Measurements from ENCODE around the gene HAPSTR1. TPM values are rescaled to one million over a fixed set of nuclear protein-coding genes. Genes with fewer than 3 reads are reported as not detected.

Gene HAPSTR1
- polyA plus RNA-seq, 3 donors = 7.2 to 58.9 (median 11.1) TPM

DNA sequence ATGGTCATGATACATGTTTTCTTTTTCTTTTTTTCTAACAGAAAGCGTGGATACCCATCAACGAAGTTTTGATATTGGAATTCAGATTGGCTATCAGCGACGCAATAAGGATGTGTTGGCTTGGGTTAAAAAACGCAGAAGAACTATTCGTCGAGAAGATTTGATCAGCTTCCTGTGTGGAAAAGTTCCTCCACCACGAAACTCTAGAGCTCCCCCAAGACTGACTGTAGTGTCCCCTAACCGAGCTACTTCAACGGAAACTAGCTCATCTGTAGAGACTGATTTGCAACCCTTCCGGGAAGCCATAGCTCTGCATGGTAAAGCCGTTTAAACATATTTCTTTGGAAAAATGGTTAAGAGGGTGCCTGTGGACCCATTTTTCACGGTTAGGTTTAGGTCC, 11.5 kb downstream of the HAPSTR1 start:
- H3K9me3 Mint-ChIP-seq = no peaks in the 10 kb centered on the region
- Histone ChIP-seq H3K4me3 (replicated peaks in 1 of 3; ENCODE audit: low read depth in 2 of 3, low read length in 3 of 3) (no peak overlapping the region), H3K27ac (ENCODE audit: low read depth in 1 of 2, low read length in 2 of 2) (peak overlapping the region in 1 of 2 donors; percentile 91), H3K36me3 (replicated peaks in 1 of 2; ENCODE audit: control insufficient read depth in 1 of 2, insufficient read depth in 2 of 2, low read length in 2 of 2) (peaks cover 62 to 83% of the 10 kb centered on the region in 2 donors), H3K9ac (ENCODE audit: insufficient read depth, low read length, poor library complexity, severe bottlenecking) (no peak overlapping the region), H3K9me3 (replicated peaks in 1 of 2; ENCODE audit: control insufficient read depth in 1 of 2, insufficient read depth in 1 of 2, low read length in 2 of 2) (no peaks in the 10 kb centered on the region), H3K79me2 (ENCODE audit: insufficient read depth, low read length) (peaks cover 100% of the 10 kb centered on the region), H2AFZ (ENCODE audit: insufficient read depth, low read depth, low read length, poor library complexity, severe bottlenecking) (no peak overlapping the region), H3K4me2 (replicated peaks; ENCODE audit: extremely low read depth, low read length, poor library complexity, severe bottlenecking) (peak overlapping the region; percentile 19), H4K20me1 (ENCODE audit: insufficient read depth, low read length) (peaks cover 100% of the 10 kb centered on the region), H3K27me3 (ENCODE audit: control insufficient read depth in 2 of 2, insufficient read depth in 2 of 2, low read length in 2 of 2) (no peaks in the 10 kb centered on the region), H3K4me1 (ENCODE audit: control insufficient read depth in 1 of 2, insufficient read depth in 2 of 2, low read length in 2 of 2) (peaks cover 60 to 67% of the 10 kb centered on the region in 2 donors)
- H3K27me3 Mint-ChIP-seq (ENCODE audit: low read depth in 3 of 3) = peaks cover 0 to 2% (median 0%) of the 10 kb centered on the region in 3 donors
- peaks cover 88 to 97% of the 10 kb centered on the region in 2 donors for H3K36me3 Mint-ChIP-seq
- H3K4me3 Mint-ChIP-seq = no peak overlapping the region
- 71% methylated on average over 8 of the region's 13 CpGs for WGBS (ENCODE audit: insufficient coverage)
- no peak for DNase-seq
- no peak for TF ChIP-seq CTCF (IDR thresholded peaks at IDR 0.05)
- H3K4me1 Mint-ChIP-seq = peaks cover 81% of the 10 kb centered on the region
- H3K27ac Mint-ChIP-seq = peak overlapping the region; percentile 75 to 94 (median 87)
- intact Hi-C loops (cut with micrococcal nuclease) = no loop called here

- Histone ChIP-seq H2AFZ (ENCODE audit: insufficient read depth, low read depth, low read length, poor library complexity, severe bottlenecking) (no peak overlapping the region), H3K79me2 (ENCODE audit: insufficient read depth, low read length) (peaks cover 100% of the 10 kb centered on the region), H3K27ac (ENCODE audit: low read depth in 1 of 2, low read length in 2 of 2) (peak overlapping the region in 1 of 2 donors; percentile 91), H3K27me3 (ENCODE audit: control insufficient read depth in 2 of 2, insufficient read depth in 2 of 2, low read length in 2 of 2) (no peaks in the 10 kb centered on the region), H3K9me3 (replicated peaks in 1 of 2; ENCODE audit: control insufficient read depth in 1 of 2, insufficient read depth in 1 of 2, low read length in 2 of 2) (no peaks in the 10 kb centered on the region), H3K4me3 (replicated peaks in 1 of 3; ENCODE audit: low read depth in 2 of 3, low read length in 3 of 3) (no peak overlapping the region), H3K4me1 (ENCODE audit: control insufficient read depth in 1 of 2, insufficient read depth in 2 of 2, low read length in 2 of 2) (peaks cover 55 to 65% of the 10 kb centered on the region in 2 donors), H3K9ac (ENCODE audit: insufficient read depth, low read length, poor library complexity, severe bottlenecking) (no peak overlapping the region), H3K36me3 (replicated peaks in 1 of 2; ENCODE audit: control insufficient read depth in 1 of 2, insufficient read depth in 2 of 2, low read length in 2 of 2) (peaks cover 66 to 84% of the 10 kb centered on the region in 2 donors), H3K4me2 (replicated peaks; ENCODE audit: extremely low read depth, low read length, poor library complexity, severe bottlenecking) (no peak overlapping the region), H4K20me1 (ENCODE audit: insufficient read depth, low read length) (peaks cover 100% of the 10 kb centered on the region)
- WGBS (ENCODE audit: insufficient coverage) = 93% methylated on average over 2 of the region's 3 CpGs
- H3K4me3 Mint-ChIP-seq = peak overlapping the region in 1 of 2 donors; percentile 20
- H3K27me3 Mint-ChIP-seq (ENCODE audit: low read depth in 3 of 3) = peaks cover 0 to 2% (median 0%) of the 10 kb centered on the region in 3 donors
- H3K36me3 Mint-ChIP-seq = peaks cover 85 to 96% of the 10 kb centered on the region in 2 donors
- intact Hi-C loops (cut with micrococcal nuclease) = no loop called here
- peak overlapping the region; percentile 76 to 93 (median 86) for H3K27ac Mint-ChIP-seq
- no peaks in the 10 kb centered on the region for H3K9me3 Mint-ChIP-seq
- DNase-seq = no peak
- TF ChIP-seq CTCF (IDR thresholded peaks at IDR 0.05) = no peak
- peaks cover 76% of the 10 kb centered on the region for H3K4me1 Mint-ChIP-seq
These were observed 12.1 kb downstream of the HAPSTR1 start for GRCh38 chr16:9103546-9103945.

Data from CD14-positive monocyte (primary cell).